WTC11 (cell line): Measurements from ENCODE around the gene CMTM7. TPM values are rescaled to one million over a fixed set of nuclear protein-coding genes. Genes with fewer than 3 reads are reported as not detected.

Experiments
- ATAC-seq: fragments of 200-7000 bp; cut with Tn5 transposase; 2 replicates; pipeline ENCODE4 v1.10.0; 2021; ENCODE audit warnings: mild to moderate bottlenecking, moderate library complexity
- CTCF ChIA-PET: fragments of 300-600 bp; sonication (Branson Sonifier 250); formaldehyde crosslinking; loops from one replicate; lab custom pipeline; 2021; ENCODE audit warnings: antibody characterized with exemption; lab: Charles Lee
- POLR2A ChIA-PET: fragments of 350-600 bp; sonication (Branson Sonifier 250); formaldehyde crosslinking; loops from one replicate; lab custom pipeline; 2021; ENCODE audit warnings: antibody characterized with exemption; lab: Charles Lee
- DNase-seq: peaks from one replicate; pipeline ENCODE4 v3.0.0; 2021; ENCODE audit warnings: low spot score
- H3K27ac Mint-ChIP-seq: 2 replicates; pipeline ENCODE4 v1.8.0; 2021; ENCODE audit warnings: mixed read lengths
- H3K27me3 Mint-ChIP-seq: 2 replicates; pipeline ENCODE4 v1.8.0; 2021; ENCODE audit warnings: low read depth, mild to moderate bottlenecking, moderate library complexity, mixed read lengths
- H3K36me3 Mint-ChIP-seq: 2 replicates; pipeline ENCODE4 v1.8.0; 2021; ENCODE audit warnings: mixed read lengths
- H3K4me1 Mint-ChIP-seq: 2 replicates; pipeline ENCODE4 v1.8.0; 2022; ENCODE audit warnings: mixed read lengths
- H3K4me3 Mint-ChIP-seq: 2 replicates; pipeline ENCODE4 v1.8.0; 2021; ENCODE audit warnings: mild to moderate bottlenecking, moderate library complexity, mixed read lengths
- H3K9me3 Mint-ChIP-seq: 2 replicates; pipeline ENCODE4 v1.8.0; 2021; ENCODE audit warnings: mixed read lengths
- ARID4B ChIP-seq: sonication (generic); formaldehyde crosslinking; IDR thresholded peaks from 2 replicates; pipeline ENCODE4 v1.8.0; 2023; ENCODE audit warnings: missing genetic modification reagents, mild to moderate bottlenecking, borderline replicate concordance
- ATF1 ChIP-seq: sonication (generic); formaldehyde crosslinking; IDR thresholded peaks from 2 replicates; pipeline ENCODE4 v1.8.1; 2023; ENCODE audit warnings: mild to moderate bottlenecking, moderate library complexity, missing genetic modification reagents
- ATF3 ChIP-seq: sonication (generic); formaldehyde crosslinking; conservative IDR thresholded peaks from 2 replicates; pipeline ENCODE4 v1.8.1; 2022; ENCODE audit warnings: mild to moderate bottlenecking, missing genetic modification reagents
- ATF6 ChIP-seq: sonication (generic); formaldehyde crosslinking; IDR thresholded peaks from 2 replicates; pipeline ENCODE4 v1.8.1; 2023; ENCODE audit warnings: mild to moderate bottlenecking, missing genetic modification reagents
- CDX4 ChIP-seq: fragments of 250-450 bp; sonication (Bioruptor Pico); IDR thresholded peaks from 2 replicates; pipeline ENCODE4 v1.9.0; 2021; ENCODE audit warnings: moderate library complexity, mild to moderate bottlenecking, inconsistent platforms, borderline replicate concordance
- CREM ChIP-seq: sonication (generic); formaldehyde crosslinking; IDR thresholded peaks from 2 replicates; pipeline ENCODE4 v1.8.1; 2022; ENCODE audit warnings: mild to moderate bottlenecking, missing genetic modification reagents, moderate library complexity
- E2F5 ChIP-seq: sonication (generic); formaldehyde crosslinking; IDR thresholded peaks from 2 replicates; pipeline ENCODE4 v1.8.1; 2022; ENCODE audit warnings: mild to moderate bottlenecking, moderate library complexity, missing genetic modification reagents
- EMX1 ChIP-seq: fragments of 250-450 bp; sonication (Bioruptor Pico); IDR thresholded peaks from 2 replicates; pipeline ENCODE4 v1.8.0; 2021; ENCODE audit warnings: mild to moderate bottlenecking
- FOXJ3 ChIP-seq: sonication (generic); formaldehyde crosslinking; IDR thresholded peaks from 2 replicates; pipeline ENCODE4 v1.9.0; 2021; ENCODE audit warnings: missing genetic modification reagents, mild to moderate bottlenecking, borderline replicate concordance
- GRHL2 ChIP-seq: fragments of 250-450 bp; sonication (Bioruptor Pico); IDR thresholded peaks from 2 replicates; pipeline ENCODE4 v1.8.0; 2022; ENCODE audit warnings: mild to moderate bottlenecking, moderate library complexity; ENCODE audit not compliant: insufficient replicate concordance, severe bottlenecking
- JUN ChIP-seq: sonication (generic); formaldehyde crosslinking; IDR thresholded peaks from 2 replicates; pipeline ENCODE4 v1.8.0; 2023; ENCODE audit warnings: mild to moderate bottlenecking, missing genetic modification reagents
- MYBL2 ChIP-seq: sonication (generic); formaldehyde crosslinking; IDR thresholded peaks from 2 replicates; pipeline ENCODE4 v1.8.1; 2023; ENCODE audit warnings: mild to moderate bottlenecking, moderate library complexity, missing genetic modification reagents
- NFATC4 ChIP-seq: fragments of 250-450 bp; sonication (Bioruptor Pico); IDR thresholded peaks from 2 replicates; pipeline ENCODE4 v1.9.0; 2021; ENCODE audit warnings: mild to moderate bottlenecking
- RORB ChIP-seq: fragments of 250-450 bp; sonication (Bioruptor Pico); IDR thresholded peaks from 2 replicates; pipeline ENCODE4 v1.9.0; 2021; ENCODE audit warnings: mild to moderate bottlenecking
- STAT6 ChIP-seq: sonication (generic); formaldehyde crosslinking; conservative IDR thresholded peaks from 2 replicates; pipeline ENCODE4 v1.8.1; 2023; ENCODE audit warnings: mild to moderate bottlenecking, low read depth, missing genetic modification reagents, moderate library complexity
- USF1 ChIP-seq: sonication (generic); formaldehyde crosslinking; IDR thresholded peaks from 2 replicates; pipeline ENCODE4 v1.8.0; 2022; ENCODE audit warnings: mild to moderate bottlenecking, missing genetic modification reagents
- ZNF232 ChIP-seq: sonication (generic); formaldehyde crosslinking; IDR thresholded peaks from 2 replicates; pipeline ENCODE4 v1.8.0; 2022; ENCODE audit warnings: mild to moderate bottlenecking, missing genetic modification reagents
- ZNF425 ChIP-seq: fragments of 250-450 bp; sonication (Bioruptor Pico); conservative IDR thresholded peaks from 2 replicates; pipeline ENCODE4 v1.9.0; 2021; ENCODE audit warnings: mild to moderate bottlenecking
- ZNF512 ChIP-seq: sonication (generic); formaldehyde crosslinking; IDR thresholded peaks from 2 replicates; pipeline ENCODE4 v1.8.1; 2022; ENCODE audit warnings: missing genetic modification reagents, borderline replicate concordance
- ZNF671 ChIP-seq: fragments of 250-450 bp; sonication (Bioruptor Pico); IDR thresholded peaks from 2 replicates; pipeline ENCODE4 v1.8.0; 2021; ENCODE audit warnings: mild to moderate bottlenecking
- total RNA-seq: library from RNA; stranded (reverse); gene quantifications from 3 replicates; pipeline ENCODE4 v1.2.3, GENCODE V29; 2021

The CMTM7 gene
- total RNA-seq, 1 experiment from 2014 or later: 23.4 TPM

GRCh38 chr3:32411442-32411841 is 19.8 kb downstream of the CMTM7 start:
- no peak overlapping the region for H3K4me3 Mint-ChIP-seq
- no peaks in the 10 kb centered on the region for H3K27me3 Mint-ChIP-seq
- DNase-seq: no peak
- POLR2A ChIA-PET: no interaction called here
- no peak for TF ChIP-seq EMX1
- TF ChIP-seq MYBL2 (CRISPR knock-in tag): no peak
- TF ChIP-seq RORB (CRISPR knock-in tag): no peak
- no peak for TF ChIP-seq NFATC4 (CRISPR knock-in tag)
- no peak for TF ChIP-seq ARID4B
- no peak for TF ChIP-seq FOXJ3 (CRISPR knock-in tag)
- no peak for TF ChIP-seq STAT6 (CRISPR knock-in tag)
- TF ChIP-seq CREM (CRISPR knock-in tag): no peak
- no peak for TF ChIP-seq E2F5 (CRISPR knock-in tag)
- TF ChIP-seq ATF1 (CRISPR knock-in tag): no peak
- no peak for TF ChIP-seq GRHL2 (CRISPR knock-in tag)
- TF ChIP-seq ATF6: no peak
- no peak for TF ChIP-seq CDX4
- TF ChIP-seq USF1: no peak
- no peaks in the 10 kb centered on the region for H3K36me3 Mint-ChIP-seq
- peak overlapping the region; percentile 78; the same call in 1 of the 2 replicates for H3K27ac Mint-ChIP-seq
- no peaks in the 10 kb centered on the region for H3K9me3 Mint-ChIP-seq
- peaks cover 63% of the 10 kb centered on the region for H3K4me1 Mint-ChIP-seq
- ATAC-seq: no peak
- CTCF ChIA-PET: interaction anchor here (3.0 kb wide), 1 partner anchor 37 kb away, joined by 10 read pairs; no protein-coding TSS in a partner anchor

GRCh38 chr3:32412887-32413286 is 21.2 kb downstream of the CMTM7 start:
- Mint-ChIP-seq H3K27me3 (no peaks in the 10 kb centered on the region), H3K27ac (no peak overlapping the region), H3K4me3 (no peak overlapping the region), H3K9me3 (no peaks in the 10 kb centered on the region), H3K4me1 (peaks cover 48% of the 10 kb centered on the region), H3K36me3 (no peaks in the 10 kb centered on the region)
- no peak for DNase-seq
- no peak for ATAC-seq
- CTCF ChIA-PET: interaction anchor here (1.2 to 3.2 kb wide), 3 partner anchors 10 to 173 kb away, joined by 3 to 16 read pairs (median 8); no protein-coding TSS in a partner anchor
- POLR2A ChIA-PET: no interaction called here
- no peak for TF ChIP-seq ZNF671 (CRISPR knock-in tag)
- no peak for TF ChIP-seq ZNF512 (CRISPR knock-in tag)
- TF ChIP-seq ZNF232: no peak
- TF ChIP-seq JUN (CRISPR knock-in tag): no peak
- TF ChIP-seq ATF3 (CRISPR knock-in tag): no peak
- no peak for TF ChIP-seq ZNF425 (CRISPR knock-in tag)
